A549 (cell line): ENCODE results near the gene BRD1.

ENCODE experiments used
- BCL3 ChIP-seq: fragments of >200 bp; sonication (Bioruptor Twin); formaldehyde crosslinking; IDR thresholded peaks from 3 replicates; pipeline ENCODE4 v1.6.1; 2016
- CHD4 ChIP-seq: fragments of 200-600 bp; sonication (generic); IDR thresholded peaks from 2 replicates; pipeline ENCODE4 v1.6.1; 2016; ENCODE audit warnings: antibody characterized with exemption, mild to moderate bottlenecking, borderline replicate concordance
- CTCF ChIP-seq: fragments of >200 bp; sonication (Bioruptor Twin); formaldehyde crosslinking; IDR thresholded peaks from 3 replicates; pipeline ENCODE4 v1.5.1; 2016
- ELK1 ChIP-seq: fragments of 150-350 bp; IDR thresholded peaks from 2 replicates; pipeline ENCODE4 v1.6.1; 2014; ENCODE audit warnings: low read depth, mild to moderate bottlenecking, low read length
- MAX ChIP-seq: IDR thresholded peaks from 2 replicates; pipeline ENCODE4 v1.6.1; 2012
- POLR2A ChIP-seq: IDR thresholded peaks from 2 replicates; pipeline ENCODE4 v1.6.1; 2012; ENCODE audit warnings: mild to moderate bottlenecking, low read length
- RCOR1 ChIP-seq: fragments of 150-350 bp; IDR thresholded peaks from 2 replicates; pipeline ENCODE4 v1.6.1; 2014; ENCODE audit warnings: antibody characterized with exemption, low read length, low read depth
- RFX5 ChIP-seq: fragments of 450-650 bp; IDR thresholded peaks from 2 replicates; pipeline ENCODE4 v1.7.1; 2014; ENCODE audit warnings: antibody characterized with exemption, mild to moderate bottlenecking, moderate library complexity

GRCh38 chr22:49747716-49748115 lies 80.0 kb downstream of the BRD1 start:
- TF ChIP-seq CTCF (no peak), POLR2A (no peak), MAX (no peak), RCOR1 (no peak), ELK1 (no peak), BCL3 (no peak), CHD4 (no peak), RFX5 (no peak)
